ENCODE data around the gene CCDC90B. TPM values are rescaled to one million over a fixed set of nuclear protein-coding genes. Genes with fewer than 3 reads are reported as not detected.

Gene CCDC90B, protein sequence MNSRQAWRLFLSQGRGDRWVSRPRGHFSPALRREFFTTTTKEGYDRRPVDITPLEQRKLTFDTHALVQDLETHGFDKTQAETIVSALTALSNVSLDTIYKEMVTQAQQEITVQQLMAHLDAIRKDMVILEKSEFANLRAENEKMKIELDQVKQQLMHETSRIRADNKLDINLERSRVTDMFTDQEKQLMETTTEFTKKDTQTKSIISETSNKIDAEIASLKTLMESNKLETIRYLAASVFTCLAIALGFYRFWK
- 39.3 and 54.9 TPM in 2 replicates for total RNA-seq (2014; rRNA removed; shearing (Covaris generic))
- 47.4 and 52.8 TPM in 2 replicates for total RNA-seq (2022)
- Bru-seq, nascent RNA: percentile 83 among the genes with signal in this experiment
- percentile 73 among the genes with signal in this experiment for BruChase-seq, experiment 1, labeled RNA remaining after a 6-hour chase
- percentile 82 among the genes with signal in this experiment for BruChase-seq, experiment 2, labeled RNA remaining after a 2-hour chase
- long read RNA-seq, full-length matches to known transcripts: 79 of 120 reads
- long read RNA-seq, partial matches to known transcripts: 13 of 120 reads
- long read RNA-seq, other reads (novel, unspliced or antisense): 28 of 120 reads

GRCh38 chr11:83285771-83286528 lies at the start of gene CCDC90B:
CCDC90B (minus strand) TSS chr11:83286367; CDS start chr11:83285972, 395 bp downstream.
- Histone ChIP-seq H2AFZ (ENCODE audit: low read length) (peak within 1 kb of the TSS; percentile 89), H3K79me2 (ENCODE audit: insufficient read depth, low read depth, low read length) (peaks cover 25% of the 10 kb centered on the region), H3K4me3 (ENCODE audit: low read depth, low read length, poor library complexity, severe bottlenecking) (peak within 1 kb of the TSS; percentile 76), H3K9me2 (ENCODE audit: insufficient read depth, low read length) (no peaks in the 10 kb centered on the region), H3K27ac (ENCODE audit: low read depth, low read length, poor library complexity, severe bottlenecking) (peak within 1 kb of the TSS; percentile 76), H3K4me1 (ENCODE audit: insufficient read depth, low read length, poor library complexity, severe bottlenecking) (peaks cover 60% of the 10 kb centered on the region), H3K9me3 (ENCODE audit: low read length) (no peaks in the 10 kb centered on the region; the same call in 1 of the 2 replicates), H4K20me1 (ENCODE audit: insufficient read depth, low read length) (no peaks in the 10 kb centered on the region; the same call in 1 of the 2 replicates), H3K36me3 (ENCODE audit: insufficient read depth, low read length) (peaks cover 11% of the 10 kb centered on the region), H3K4me2 (ENCODE audit: low read length) (peak within 1 kb of the TSS; percentile 95)
- no TSS peak for BruUV-seq (replicated peaks)
- ChIA-PET POLR2A (interaction anchor here (1.0 to 1.7 kb wide), 3 partner anchors 10 to 385 kb away, joined by 3 to 5 read pairs (median 3); partner anchors contain the start of gene PRCP), CTCF (ENCODE audit: unreplicated experiment) (interaction anchor here (1.0 kb wide), 1 partner anchor 9 kb away, joined by 4 read pairs; no protein-coding TSS in a partner anchor)
- intact Hi-C loops (cut with micrococcal nuclease; ENCODE audit: unreplicated experiment): loop anchor here (1.0 to 10.0 kb wide), 6 partner anchors 130 to 731 kb away; partner anchors contain the start of genes DDIAS, PRCP and RAB30
- TF ChIP-seq, protein P1, sequence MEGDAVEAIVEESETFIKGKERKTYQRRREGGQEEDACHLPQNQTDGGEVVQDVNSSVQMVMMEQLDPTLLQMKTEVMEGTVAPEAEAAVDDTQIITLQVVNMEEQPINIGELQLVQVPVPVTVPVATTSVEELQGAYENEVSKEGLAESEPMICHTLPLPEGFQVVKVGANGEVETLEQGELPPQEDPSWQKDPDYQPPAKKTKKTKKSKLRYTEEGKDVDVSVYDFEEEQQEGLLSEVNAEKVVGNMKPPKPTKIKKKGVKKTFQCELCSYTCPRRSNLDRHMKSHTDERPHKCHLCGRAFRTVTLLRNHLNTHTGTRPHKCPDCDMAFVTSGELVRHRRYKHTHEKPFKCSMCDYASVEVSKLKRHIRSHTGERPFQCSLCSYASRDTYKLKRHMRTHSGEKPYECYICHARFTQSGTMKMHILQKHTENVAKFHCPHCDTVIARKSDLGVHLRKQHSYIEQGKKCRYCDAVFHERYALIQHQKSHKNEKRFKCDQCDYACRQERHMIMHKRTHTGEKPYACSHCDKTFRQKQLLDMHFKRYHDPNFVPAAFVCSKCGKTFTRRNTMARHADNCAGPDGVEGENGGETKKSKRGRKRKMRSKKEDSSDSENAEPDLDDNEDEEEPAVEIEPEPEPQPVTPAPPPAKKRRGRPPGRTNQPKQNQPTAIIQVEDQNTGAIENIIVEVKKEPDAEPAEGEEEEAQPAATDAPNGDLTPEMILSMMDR (conservative IDR thresholded peaks at IDR 0.05; ENCODE audit: low read length): no peak
- TF ChIP-seq EZH2phosphoT487 (IDR thresholded peaks at IDR 0.05; ENCODE audit: borderline replicate concordance, low read depth, low read length): no peak
- peak; percentile 98 for DNase-seq (ENCODE audit: low spot score)

DNA sequence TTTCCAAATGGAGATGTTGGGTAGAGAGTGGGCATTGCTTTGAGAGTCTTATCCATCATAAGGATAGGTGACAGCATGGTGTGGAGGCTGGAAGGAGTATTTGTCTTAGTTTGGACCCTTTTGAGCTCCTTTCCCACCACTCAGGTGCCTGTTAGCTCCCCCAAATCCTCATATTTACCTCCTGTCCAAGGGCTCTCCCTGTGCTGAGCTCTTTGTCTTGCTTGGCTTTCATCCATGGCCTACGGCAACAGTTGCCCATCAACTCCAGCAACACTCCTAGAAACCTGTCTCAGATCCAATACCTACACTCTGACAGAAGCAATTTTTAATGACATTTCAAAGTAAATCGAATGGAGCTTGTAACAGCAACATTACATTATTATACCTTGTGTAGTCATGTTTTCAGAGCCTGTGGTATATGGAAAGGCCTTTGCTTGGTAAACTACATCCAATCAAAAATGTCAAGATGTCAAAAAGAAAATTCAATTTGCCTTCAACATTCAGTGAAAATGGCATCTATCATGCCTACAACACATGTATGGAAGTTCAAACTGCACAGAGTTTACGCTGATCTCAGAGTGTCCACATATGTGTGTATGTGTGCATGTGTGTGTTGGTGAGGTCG lies 49.4 kb upstream of the CCDC90B start:
- H3K4me1 ChIP-seq (ENCODE audit: insufficient read depth, low read length, poor library complexity, severe bottlenecking): no peaks in the 10 kb centered on the region
- no peaks in the 10 kb centered on the region for H3K9me3 ChIP-seq (ENCODE audit: low read length)
- BruUV-seq (replicated peaks): no TSS peak
- intact Hi-C loops (cut with micrococcal nuclease; ENCODE audit: unreplicated experiment): no loop called here
- no peaks in the 10 kb centered on the region for H3K79me2 ChIP-seq (ENCODE audit: insufficient read depth, low read depth, low read length)
- CTCF ChIA-PET (ENCODE audit: unreplicated experiment): no interaction called here
- no peaks in the 10 kb centered on the region for H3K9me2 ChIP-seq (ENCODE audit: insufficient read depth, low read length)
- no peak overlapping the region for H2AFZ ChIP-seq (ENCODE audit: low read length)
- no peak overlapping the region for H3K4me3 ChIP-seq (ENCODE audit: low read depth, low read length, poor library complexity, severe bottlenecking)
- no peak overlapping the region for H3K4me2 ChIP-seq (ENCODE audit: low read length)
- no peak for DNase-seq (ENCODE audit: low spot score)
- no peak for TF ChIP-seq EZH2phosphoT487 (IDR thresholded peaks at IDR 0.05; ENCODE audit: borderline replicate concordance, low read depth, low read length)
- TF ChIP-seq, protein P1 (conservative IDR thresholded peaks at IDR 0.05; ENCODE audit: low read length): no peak
- POLR2A ChIA-PET: interaction anchor here (1.2 kb wide), 1 partner anchor 17 kb away, joined by 4 read pairs; no protein-coding TSS in a partner anchor
- H4K20me1 ChIP-seq (ENCODE audit: insufficient read depth, low read length): no peaks in the 10 kb centered on the region
- no peaks in the 10 kb centered on the region for H3K36me3 ChIP-seq (ENCODE audit: insufficient read depth, low read length)
- H3K27ac ChIP-seq (ENCODE audit: low read depth, low read length, poor library complexity, severe bottlenecking): no peak overlapping the region

Measured in OCI-LY7 (cell line).